NCI-H2107 (cell line): ENCODE measurements around the gene KNDC1.
"Not testable (repeated sequence)": the region's sequence is repeated elsewhere in the genome, so short reads cannot be mapped to it uniquely, and the experiment has no call there.

Experiments
- DNase-seq: peaks from one replicate; lab custom pipeline; 2025; lab: John Stamatoyannopoulos, UW

KNDC1 gene

GRCh38 chr10:133140417-133141143 lies 19.4 kb upstream of the KNDC1 start:
- DNase-seq, result no peak

- no peak for DNase-seq
Measured at GRCh38 chr10:133141144-133141957, 18.7 kb upstream of the KNDC1 start.

DNA sequence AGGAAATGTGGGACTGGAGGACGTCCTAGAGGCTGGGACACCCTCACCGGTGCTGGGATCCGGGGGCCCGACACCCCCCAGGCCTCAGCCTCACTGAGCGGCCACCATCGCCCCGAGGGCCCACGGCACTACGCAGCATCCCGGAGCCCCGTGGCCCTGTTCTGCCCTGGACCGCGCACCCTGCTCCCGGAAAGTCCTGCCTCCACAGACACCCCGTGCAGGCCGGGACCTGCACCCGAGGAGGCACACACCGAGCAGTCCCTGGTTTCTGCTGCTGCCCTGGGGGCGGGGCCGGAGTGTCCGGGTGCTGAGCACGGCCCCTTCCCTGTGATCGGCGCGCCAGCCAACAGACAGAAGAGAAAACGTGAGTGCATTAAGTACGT lies 18.1 kb upstream of the KNDC1 start:
- DNase-seq, result no peak

GRCh38 chr10:133142523-133143199 lies 17.4 kb upstream of the KNDC1 start:
- DNase-seq, result no peak

- no peak for DNase-seq
Measured at GRCh38 chr10:133143200-133143533, 16.9 kb upstream of the KNDC1 start.

GRCh38 chr10:133143546-133143945 lies 16.5 kb upstream of the KNDC1 start:
- no peak for DNase-seq

DNA sequence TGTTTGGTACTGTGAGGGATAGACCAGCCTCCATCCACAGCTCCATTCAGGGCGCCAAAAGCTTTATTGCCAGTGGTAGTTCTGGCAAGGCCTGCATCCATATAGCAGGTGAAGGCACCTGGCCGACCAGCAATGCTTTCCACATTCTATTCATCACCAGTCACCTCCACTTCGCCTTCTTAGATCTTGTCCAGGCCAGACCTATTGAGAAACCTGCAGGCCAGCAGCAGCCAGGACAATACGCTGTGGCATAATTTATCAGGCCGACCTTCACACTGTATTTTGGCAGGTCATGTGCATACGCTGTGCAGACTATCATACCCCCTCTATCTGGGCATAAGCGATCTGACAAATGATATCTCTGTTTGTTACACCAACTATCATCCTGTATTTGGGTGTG lies 15.2 kb upstream of the KNDC1 start:
- DNase-seq, result no peak

DNA sequence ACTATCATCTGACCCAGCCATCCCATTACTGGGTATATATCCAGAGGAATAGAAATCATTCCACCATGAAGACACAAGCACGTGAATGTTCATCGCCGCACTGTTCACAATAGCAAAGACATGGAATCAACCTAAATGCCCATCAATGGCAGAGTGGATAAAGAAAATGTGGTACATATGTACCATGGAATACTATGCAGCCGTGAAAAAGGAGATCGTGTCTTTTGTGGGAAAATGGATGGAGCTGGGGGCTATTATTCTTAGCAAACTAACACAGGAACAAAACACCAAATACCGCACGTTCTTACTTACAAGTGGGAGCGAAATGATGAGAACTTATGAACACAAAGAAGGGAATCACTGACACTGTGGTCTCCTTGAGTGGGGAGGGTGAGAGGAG lies 9.8 kb upstream of the KNDC1 start:
- DNase-seq, result no peak

GRCh38 chr10:133150656-133151055 lies 9.4 kb upstream of the KNDC1 start:
- no peak for DNase-seq

- DNase-seq, result not testable (repeated sequence)
Measured at GRCh38 chr10:133151071-133151470, 8.9 kb upstream of the KNDC1 start.

GRCh38 chr10:133151543-133151972 lies 8.5 kb upstream of the KNDC1 start:
- no peak for DNase-seq

DNA sequence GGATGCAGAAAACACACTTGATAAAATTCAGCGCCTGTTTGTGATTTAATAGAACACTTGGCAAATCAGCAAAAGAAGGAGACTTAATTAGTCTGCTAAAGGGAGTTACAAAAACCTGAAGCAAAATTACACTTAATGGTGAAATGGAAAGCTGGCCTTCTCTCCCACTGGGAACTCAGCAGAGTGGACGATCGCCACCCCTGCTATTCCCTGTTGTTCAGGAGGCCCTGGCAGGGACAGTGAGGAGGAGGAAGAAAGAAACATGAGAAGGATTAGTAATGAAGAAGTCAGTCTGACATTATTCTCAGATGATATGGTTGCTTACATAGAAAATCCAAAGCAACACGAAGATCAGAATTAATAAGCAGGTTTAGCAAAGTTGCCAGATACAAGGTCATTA lies 5.6 kb upstream of the KNDC1 start:
- no peak for DNase-seq

DNA sequence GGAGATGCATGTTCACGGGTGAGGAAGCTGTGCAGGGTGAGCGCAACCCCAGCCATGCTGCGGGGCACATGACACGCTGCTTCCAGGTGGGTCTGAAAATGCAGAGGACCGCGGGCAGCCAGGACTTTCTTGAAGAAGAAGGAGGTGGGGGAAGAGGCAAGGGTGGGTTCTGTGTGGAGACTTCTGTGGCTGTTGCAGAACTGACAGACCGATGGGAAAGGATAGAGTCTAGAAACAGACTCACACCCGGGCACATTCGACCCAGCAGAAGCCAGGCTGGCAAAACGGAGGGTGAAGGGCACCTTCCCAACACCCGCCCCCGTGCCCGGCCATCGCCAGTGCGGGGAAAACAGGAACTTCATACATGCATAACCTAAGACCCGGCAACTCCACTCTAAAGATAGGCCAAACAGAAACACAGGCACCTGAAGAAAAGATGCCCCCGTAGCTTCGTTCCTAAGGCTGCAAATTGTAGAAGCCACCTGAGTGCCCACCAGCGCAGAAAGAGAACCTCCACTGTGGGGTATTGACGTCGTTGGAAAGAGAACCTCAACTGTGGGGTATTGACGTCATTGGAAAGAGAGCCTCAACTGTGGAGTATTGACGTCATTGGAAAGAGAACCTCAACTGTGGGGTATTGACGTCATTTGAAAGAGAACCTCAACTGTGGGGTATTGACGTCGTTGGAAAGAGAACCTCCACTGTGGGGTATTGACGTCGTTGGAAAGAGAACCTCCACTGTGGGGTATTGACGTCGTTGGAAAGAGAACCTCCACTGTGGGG lies 4.8 kb upstream of the KNDC1 start:
- DNase-seq, result no peak

DNA sequence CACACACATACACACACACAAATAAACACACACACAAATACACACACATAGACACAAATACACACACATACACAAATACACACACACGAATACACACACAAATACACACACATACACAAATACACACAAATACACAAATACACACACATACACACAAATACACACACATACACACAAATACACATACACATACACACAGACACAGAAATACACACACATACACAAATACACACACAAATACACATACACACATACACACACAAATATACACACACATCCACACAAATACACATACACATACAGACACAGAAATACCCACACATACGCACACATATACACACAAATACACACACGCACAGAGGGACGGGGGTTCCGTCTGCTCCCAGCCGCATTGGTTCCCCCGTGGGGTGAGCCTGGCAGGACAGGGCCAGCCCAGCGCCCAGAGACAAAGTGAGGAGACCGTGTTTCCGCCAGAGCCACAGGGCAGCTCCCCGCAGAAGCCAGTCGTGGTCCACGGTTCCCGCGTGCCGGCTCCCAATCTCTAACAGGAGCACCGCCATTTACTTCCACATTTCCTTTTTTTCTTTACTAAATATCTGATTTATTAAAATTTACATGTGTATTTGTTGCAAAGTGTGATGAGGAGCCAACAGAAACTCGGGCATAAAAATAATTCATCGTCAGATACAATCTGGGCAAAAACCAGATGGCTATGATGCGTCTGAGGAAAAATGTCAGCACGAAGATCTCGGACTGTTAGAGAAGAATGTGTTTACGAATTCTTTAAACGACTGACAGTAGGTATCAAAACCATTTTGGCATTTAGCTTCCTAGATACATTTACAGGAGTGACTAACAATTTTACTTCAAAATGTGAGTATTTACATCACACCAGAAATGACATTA lies 3.1 kb upstream of the KNDC1 start:
- DNase-seq, result no peak

GRCh38 chr10:133157662-133158436 lies 2.2 kb upstream of the KNDC1 start:
- no peak for DNase-seq

- DNase-seq, result no peak
Measured at GRCh38 chr10:133158437-133158755, 1.6 kb upstream of the KNDC1 start.

GRCh38 chr10:133158756-133159610 lies 1.0 kb upstream of the KNDC1 start:
- no peak for DNase-seq

DNA sequence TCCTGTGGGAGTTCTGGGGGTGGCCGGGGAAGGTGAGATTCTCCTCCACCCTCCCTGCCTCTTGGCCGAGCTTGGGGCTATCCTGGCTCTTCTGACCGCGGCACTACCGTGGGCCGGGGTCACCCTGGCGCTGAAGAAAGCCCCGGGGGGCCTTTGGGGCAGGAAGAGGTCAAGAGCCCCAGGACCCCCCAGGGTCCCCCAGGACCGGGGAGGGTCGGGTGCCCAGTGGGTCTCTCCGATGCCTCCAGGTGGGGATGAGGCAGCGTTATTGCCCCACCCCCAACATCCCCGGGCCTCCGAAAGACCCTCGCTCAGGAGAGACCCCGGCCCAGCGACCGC lies 439 bp upstream of the KNDC1 start:
- DNase-seq, result no peak

DNA sequence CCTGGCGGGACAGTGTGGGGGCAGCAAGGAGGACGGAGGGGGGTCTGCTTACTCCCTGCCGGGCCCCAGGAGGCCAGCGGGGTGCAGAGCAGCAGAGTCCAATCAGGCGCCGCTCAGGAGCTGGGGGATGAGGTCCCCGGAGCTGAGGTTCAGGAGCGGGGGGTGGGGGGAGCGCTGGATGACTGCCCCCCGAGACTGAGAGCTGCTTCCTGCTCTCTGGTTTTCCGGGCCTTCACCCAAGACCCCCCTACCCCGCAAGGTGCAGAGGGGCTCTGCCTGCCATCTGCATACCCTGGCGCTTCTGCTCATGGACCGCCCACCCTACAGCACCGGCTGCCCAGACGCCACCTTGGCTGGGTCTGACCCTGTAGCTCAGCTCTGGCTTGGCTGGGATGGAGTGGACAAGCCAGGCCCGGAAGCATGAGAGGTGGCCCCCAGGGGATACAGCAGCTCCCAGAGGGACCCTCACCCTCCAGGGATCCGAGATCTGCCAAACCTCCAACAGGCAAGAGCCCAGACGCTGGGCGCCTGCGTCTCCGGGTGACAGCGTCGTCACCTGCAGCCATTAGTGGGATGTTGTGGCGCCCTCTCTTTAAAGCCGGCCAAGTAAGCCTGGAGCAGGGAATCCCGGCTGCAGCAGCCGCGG lies 930 bp downstream of the KNDC1 start:
- DNase-seq, result no peak
